Embryonic facial prominence (tissue), 1 donor: Measurements from ENCODE around the gene GAB3.
"Not testable (repeated sequence)": the region's sequence is repeated elsewhere in the genome, so short reads cannot be mapped to it uniquely, and the experiment has no call there.

Experiments
- DNase-seq: peaks from one replicate; pipeline ENCODE4 v3.0.0-alpha.2; 2016; ENCODE audit errors: extremely low spot score

The GAB3 gene

GRCh38 chrX:154721155-154721554 is 29.7 kb downstream of the GAB3 start:
- DNase-seq = no peak

- no peak for DNase-seq
Observed at GRCh38 chrX:154720067-154720466, 30.8 kb downstream of the GAB3 start.

GRCh38 chrX:154719132-154719675 is 31.7 kb downstream of the GAB3 start:
- no peak for DNase-seq

- DNase-seq = no peak
Observed at GRCh38 chrX:154718616-154719015, 32.3 kb downstream of the GAB3 start.

- DNase-seq = no peak
Observed at GRCh38 chrX:154717824-154718223, 33.1 kb downstream of the GAB3 start.

- DNase-seq = no peak
Observed at GRCh38 chrX:154715825-154716224, 35.1 kb downstream of the GAB3 start.

- no peak for DNase-seq
Observed at GRCh38 chrX:154714925-154715324, 36.0 kb downstream of the GAB3 start.

GRCh38 chrX:154712781-154713740 is 37.8 kb downstream of the GAB3 start:
- no peak for DNase-seq

GRCh38 chrX:154711264-154711663 is 39.6 kb downstream of the GAB3 start:
- DNase-seq = no peak

- DNase-seq = no peak
Observed at GRCh38 chrX:154710309-154710708, 40.6 kb downstream of the GAB3 start.

- DNase-seq = no peak
Observed at GRCh38 chrX:154698630-154699248, 52.1 kb downstream of the GAB3 start.

GRCh38 chrX:154696676-154697045 is 54.2 kb downstream of the GAB3 start:
- DNase-seq = no peak

GRCh38 chrX:154695911-154696675 is 54.8 kb downstream of the GAB3 start:
- DNase-seq = no peak

- DNase-seq = no peak
Observed at GRCh38 chrX:154693394-154693793, 57.5 kb downstream of the GAB3 start.

- DNase-seq = not testable (repeated sequence)
Observed at GRCh38 chrX:154690438-154690837, 60.4 kb downstream of the GAB3 start.

- DNase-seq = not testable (repeated sequence)
Observed at GRCh38 chrX:154672084-154672483, 78.8 kb downstream of the GAB3 start.

GRCh38 chrX:154670848-154671247 is 80.0 kb downstream of the GAB3 start:
- DNase-seq = not testable (repeated sequence)

GRCh38 chrX:154661899-154662298 is 89.0 kb downstream of the GAB3 start:
- DNase-seq = no peak

GRCh38 chrX:154661170-154661569 is 89.7 kb downstream of the GAB3 start:
- DNase-seq = no peak

- no peak for DNase-seq
Observed at GRCh38 chrX:154660541-154660940, 90.3 kb downstream of the GAB3 start.

- DNase-seq = no peak
Observed at GRCh38 chrX:154658957-154659356, 91.9 kb downstream of the GAB3 start.

- no peak for DNase-seq
Observed at GRCh38 chrX:154658187-154658586, 92.7 kb downstream of the GAB3 start.
